GM19463 (cell line): ENCODE data around the gene C16orf89.
"Not testable (repeated sequence)": the region's sequence is repeated elsewhere in the genome, so short reads cannot be mapped to it uniquely, and the experiment has no call there.

Experiments
- ATAC-seq: cut with Tn5 transposase; IDR thresholded peaks from one replicate; pipeline ENCODE4 v1.9.1; 2021; ENCODE audit warnings: mild to moderate bottlenecking, moderate library complexity; ENCODE audit not compliant: unreplicated experiment

Gene C16orf89

DNA sequence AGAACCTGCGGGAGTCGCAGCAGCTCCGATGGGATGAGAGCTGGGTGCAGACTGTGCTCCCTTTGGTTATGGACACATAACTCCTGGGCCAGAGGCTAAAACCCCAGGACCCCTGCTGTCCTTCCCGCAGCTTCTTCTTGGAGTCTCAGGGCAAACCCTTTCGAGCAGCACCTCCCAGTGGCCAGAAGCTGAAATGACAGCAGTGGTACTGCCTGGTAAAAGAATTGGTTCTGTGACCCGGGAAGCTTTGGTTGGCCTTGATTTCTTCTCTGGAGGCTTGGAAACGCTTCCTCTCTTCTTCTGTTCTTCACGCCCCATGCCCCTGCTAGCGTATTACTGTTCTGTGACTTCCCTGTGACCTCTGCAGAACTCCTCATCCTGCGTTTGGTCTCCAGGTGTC is 19.0 kb upstream of the C16orf89 start:
- ATAC-seq = not testable (repeated sequence)

DNA sequence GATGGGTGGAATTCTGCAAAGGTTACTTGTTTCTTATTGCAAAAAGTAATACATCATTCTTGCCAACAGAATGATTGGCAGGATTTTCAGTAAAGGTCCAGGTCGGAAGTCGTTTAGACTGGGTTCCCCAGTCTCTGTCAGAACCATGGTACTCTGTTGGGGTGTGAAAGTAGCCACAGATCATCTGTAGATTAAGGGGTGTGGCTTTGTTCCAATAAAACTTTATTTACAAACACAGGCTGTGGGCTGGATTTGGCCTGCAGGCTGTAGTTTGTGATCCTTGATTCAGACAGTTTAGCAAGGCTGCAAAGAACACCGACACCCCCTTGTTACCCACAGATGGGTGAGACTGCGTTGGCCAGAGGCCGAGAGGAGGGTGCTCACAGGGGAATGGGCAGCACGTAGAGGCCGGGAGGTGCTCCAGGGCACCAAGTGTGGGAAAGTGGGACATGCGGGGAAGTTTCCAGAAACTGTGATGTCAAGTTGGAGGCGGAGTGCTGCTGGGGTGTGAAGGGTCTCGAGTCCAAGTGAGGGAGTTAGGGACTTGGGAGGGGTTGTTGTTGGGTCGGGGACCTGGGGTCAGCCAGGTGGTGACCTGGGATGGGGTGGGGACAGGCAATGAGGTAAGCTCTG is 18.5 kb upstream of the C16orf89 start:
- not testable (repeated sequence) for ATAC-seq

DNA sequence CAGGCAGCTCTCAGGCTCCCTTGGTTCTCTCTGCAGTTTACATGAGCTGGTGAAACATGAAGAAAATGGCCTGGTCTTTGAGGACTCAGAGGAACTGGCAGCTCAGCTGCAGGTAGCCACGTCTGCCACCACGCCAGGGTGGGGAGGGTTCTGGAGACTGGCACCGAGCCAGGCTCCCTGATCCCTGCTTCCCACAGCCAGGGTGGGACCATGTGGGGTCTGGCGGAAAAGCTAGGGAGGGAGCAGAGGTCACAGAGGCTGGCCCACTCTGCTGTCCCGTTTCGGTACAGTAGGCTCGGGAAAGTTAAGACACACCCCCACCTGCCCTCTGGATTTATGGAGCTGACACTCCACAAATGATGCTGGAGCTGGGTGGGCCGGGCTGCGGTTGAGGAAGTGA is 17.9 kb upstream of the C16orf89 start:
- ATAC-seq = not testable (repeated sequence)

DNA sequence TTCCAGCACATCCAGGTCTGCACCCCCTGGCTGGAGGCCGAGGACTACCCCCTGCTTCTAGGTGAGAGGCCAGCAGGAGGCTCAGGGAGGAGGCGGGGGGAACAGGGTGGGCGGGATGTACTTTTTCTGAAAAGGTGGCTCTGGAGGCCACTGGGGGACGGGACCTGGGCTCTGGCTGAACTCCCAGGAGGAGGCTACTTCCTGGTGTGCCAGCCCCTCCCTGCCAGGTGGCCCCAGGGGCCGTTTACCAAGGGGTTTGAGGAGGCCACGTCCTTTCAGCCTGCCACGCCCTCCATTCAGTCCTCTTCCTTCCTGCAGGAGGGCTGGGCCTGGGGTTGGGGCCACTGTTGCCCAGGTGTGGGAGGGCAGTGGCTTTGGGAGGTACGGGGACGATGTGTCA is 15.2 kb upstream of the C16orf89 start:
- not testable (repeated sequence) for ATAC-seq

DNA sequence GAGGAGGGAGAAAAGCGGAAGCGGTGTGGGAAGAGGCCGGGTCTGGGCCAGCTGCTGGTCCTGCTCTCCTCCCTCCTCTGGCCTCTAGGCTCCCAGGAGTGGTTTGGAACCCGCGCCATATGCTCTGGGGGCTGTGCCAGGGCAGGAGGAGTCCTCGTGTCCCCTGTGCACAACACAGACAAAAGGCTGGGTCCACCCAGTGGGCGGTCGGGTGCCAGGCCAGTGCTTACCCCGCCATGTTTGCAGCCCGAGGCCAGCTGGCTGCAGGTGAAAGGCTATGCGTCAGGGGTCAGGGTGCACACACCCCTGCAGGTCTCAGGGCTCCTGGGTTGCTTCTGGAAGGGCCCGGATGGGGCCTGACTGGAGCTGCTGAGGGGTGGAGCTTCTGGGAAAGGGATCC is 14.7 kb upstream of the C16orf89 start:
- not testable (repeated sequence) for ATAC-seq

DNA sequence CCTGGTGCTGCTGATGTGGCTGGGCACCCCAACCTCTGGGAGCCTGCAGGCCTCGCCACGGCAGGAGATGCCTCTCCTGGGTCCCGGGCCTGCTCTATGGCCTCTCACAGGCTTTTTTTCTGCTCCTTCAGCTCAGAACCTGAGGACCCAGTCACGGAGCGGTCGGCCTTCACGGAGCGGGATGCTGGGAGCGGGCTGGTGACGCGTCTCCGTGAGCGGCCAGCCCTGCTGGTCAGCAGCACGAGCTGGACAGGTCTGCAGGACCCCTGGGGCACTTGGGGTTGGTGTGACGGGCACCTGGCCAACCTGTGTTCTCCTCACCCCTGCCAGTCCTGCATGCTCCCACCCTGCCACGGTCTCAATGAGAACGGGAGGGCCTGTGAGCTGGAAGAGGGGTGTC is 12.9 kb upstream of the C16orf89 start:
- ATAC-seq = no peak

- no peak for ATAC-seq
Measured at GRCh38 chr16:5077304-5077703, 11.5 kb upstream of the C16orf89 start.

DNA sequence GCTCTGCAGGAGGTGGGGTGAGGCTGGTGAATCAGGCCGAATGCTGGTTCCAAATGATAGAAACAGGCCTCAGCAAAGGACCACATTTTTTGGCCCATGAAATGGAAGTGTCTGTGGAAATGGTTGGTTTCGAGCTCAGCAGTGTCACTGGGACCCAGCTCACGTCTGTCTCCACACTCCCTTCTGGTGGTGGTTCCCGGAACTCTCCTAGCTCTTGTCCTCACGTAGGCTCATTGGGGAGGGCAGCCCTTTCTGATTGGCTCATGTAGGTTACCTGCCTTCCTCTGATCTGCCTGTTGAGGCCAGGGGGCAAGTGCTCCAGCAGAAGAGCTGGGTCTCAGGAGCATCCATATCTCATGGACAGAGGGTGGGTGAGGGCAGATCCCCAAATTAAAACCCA is 9.9 kb upstream of the C16orf89 start:
- no peak for ATAC-seq

- not testable (repeated sequence) for ATAC-seq
Measured at GRCh38 chr16:5073771-5074170, 8.0 kb upstream of the C16orf89 start.

- no peak for ATAC-seq
Measured at GRCh38 chr16:5073279-5073629, 7.5 kb upstream of the C16orf89 start.

DNA sequence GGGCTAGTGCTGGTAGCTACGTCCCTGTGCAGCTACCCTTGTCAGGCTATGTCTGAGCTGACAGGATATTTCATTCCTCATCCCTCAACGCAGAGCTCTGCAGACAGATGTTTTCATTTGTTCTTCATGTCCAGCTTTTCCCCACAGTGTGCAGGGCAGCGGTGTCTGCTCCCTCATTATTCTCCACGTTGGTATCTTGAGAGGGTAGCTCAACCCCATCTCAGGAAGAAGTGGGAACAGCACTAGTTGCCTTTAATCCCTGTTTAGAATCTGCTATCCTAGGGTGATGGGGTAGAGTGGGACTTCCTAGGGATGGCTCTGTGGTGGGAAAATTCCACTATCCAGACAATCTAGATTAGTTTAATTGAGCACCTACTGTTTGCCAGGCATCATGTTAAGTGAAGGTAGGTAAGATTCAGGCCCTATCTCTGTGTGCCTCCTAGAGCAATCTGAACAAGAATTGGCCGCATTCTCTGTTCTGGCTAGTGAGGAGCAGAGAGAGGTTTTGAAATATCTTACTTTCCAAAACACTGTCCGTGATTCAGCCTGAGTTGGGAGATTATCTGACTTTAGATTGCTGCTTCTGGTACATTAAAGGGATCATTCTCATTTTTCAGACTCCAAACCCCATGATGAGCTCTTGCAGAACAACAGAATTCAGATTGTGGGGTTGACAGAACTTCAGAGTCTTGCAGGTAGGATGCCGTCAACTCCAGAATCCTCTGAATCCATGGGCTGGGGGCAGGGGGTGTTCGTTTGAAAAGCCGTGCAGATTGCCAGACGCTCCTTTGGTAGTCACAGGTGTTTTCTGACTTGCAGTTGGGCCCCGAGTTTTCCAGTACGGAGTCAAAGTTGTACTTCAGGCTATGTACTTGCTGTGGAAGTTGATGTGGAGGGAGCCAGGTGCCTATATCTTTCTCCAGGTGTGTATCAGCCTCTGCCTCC is 6.8 kb upstream of the C16orf89 start:
- no peak for ATAC-seq

DNA sequence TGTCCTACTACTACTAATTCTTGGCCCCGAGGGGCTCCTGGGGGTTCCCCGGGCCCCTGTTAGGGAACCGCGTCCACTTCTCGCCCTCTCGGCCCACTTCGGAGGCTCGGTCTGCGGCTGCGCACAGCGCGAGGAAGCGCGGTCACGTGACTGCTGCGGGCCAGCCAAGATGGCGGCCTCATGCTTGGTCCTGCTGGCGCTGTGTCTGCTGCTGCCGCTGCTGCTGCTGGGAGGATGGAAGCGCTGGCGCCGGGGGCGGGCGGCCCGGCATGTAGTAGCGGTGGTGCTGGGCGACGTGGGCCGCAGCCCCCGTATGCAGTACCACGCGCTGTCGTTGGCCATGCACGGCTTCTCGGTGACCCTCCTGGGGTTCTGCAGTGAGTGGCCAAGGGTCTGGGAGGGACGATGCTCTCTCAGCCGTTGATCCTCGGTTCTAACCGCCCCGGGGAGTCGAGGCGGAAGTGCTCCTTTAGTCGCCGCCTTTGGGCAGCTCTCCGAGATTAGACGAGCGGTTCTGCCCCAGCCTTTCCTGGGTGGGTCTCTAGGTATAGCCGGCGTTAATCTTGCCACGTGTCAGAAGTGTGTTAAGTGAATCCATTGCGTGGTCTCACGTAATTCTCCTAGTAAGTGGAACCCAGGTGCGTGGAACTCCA is 6.1 kb upstream of the C16orf89 start, which contains the start of gene ALG1:
Gene ALG1 (plus strand): TSS at position 163 of the 653 bp plus-strand sequence. CDS start 7 bp downstream, at position 170.
- peak; percentile 91 for ATAC-seq

GRCh38 chr16:5071341-5071680 is 5.6 kb upstream of the C16orf89 start:
- ATAC-seq = no peak

GRCh38 chr16:5070431-5071186 is 4.9 kb upstream of the C16orf89 start:
- ATAC-seq = no peak

DNA sequence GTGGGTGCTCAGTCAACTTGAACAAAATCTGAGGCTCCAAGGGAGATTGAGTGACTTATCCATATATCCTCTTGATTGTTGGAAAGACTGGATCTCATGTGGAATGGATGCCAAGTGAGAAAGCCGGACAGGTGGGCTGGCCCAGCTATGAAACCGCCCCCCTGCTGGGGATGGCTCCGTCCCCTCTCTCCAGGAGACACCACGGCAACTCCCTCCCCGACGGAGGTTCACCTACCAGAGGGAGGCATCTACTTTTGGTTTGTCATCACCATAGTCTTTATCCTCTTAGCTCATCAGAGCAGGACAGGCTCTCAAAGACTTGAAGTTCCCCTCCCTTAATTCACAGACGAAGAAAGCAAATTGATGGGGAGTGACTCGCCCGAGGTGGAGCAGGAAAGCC is 4.1 kb upstream of the C16orf89 start:
- ATAC-seq = no peak

DNA sequence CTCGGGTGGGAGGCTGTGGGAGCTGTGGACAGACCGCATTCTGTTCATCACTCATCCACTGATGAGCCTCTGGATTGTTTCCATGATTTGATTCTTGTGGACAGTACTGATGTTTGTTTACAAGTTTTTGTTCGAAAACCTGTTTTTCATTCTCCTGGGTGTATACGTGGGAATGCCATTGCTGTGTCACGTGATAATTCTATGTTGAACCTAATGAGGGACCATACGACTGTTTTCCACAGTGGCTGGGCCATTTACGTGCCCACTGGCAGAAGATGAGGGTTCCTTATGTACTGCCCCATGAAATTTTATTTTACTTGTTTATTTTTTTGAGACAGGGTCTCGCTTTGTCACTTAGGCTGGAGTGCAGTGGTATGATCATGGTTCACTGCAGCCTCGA is 3.3 kb upstream of the C16orf89 start:
- no peak for ATAC-seq

DNA sequence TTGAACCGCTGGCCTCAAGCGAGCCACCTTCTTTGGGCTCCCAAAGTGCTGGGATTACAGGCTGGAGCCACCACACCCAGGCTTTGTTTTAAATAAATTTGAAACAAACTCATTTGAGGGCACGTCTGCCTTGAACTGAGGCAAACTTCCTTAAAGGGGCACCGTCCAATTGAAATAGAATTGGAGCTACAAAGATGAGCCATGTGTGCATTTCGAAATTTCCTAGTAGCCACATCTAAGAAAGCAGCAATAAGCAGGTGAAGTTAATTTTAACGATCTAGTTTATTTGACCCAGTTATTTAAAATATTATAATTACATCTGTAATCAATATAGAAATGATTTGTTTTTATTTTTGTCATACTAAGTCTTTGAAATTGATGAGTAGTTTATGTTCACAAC is 755 bp upstream of the C16orf89 start:
- no peak for ATAC-seq

- ATAC-seq = no peak
Measured at GRCh38 chr16:5065326-5065725, 430 bp downstream of the C16orf89 start.

- ATAC-seq = no peak
Measured at GRCh38 chr16:5064915-5065314, 841 bp downstream of the C16orf89 start.

- ATAC-seq = no peak
Measured at GRCh38 chr16:5062790-5063765, 2.7 kb downstream of the C16orf89 start.
